H1 (cell line): Measurements from ENCODE around the gene PROSER3.

Experiments used
- ATF2 ChIP-seq: IDR thresholded peaks from 2 replicates; pipeline ENCODE4 v1.6.1; 2012; ENCODE audit warnings: low read length, inconsistent platforms
- CHD2 ChIP-seq: IDR thresholded peaks from 2 replicates; pipeline ENCODE4 v1.6.1; 2012; ENCODE audit warnings: low read length, improper control_type of control experiment
- JUND ChIP-seq: IDR thresholded peaks from 2 replicates; pipeline ENCODE4 v1.6.1; 2011; ENCODE audit warnings: mild to moderate bottlenecking, improper control_type of control experiment, low read length
- POLR2A ChIP-seq, 2 experiments: IDR thresholded peaks; 1 replicate in 1 of 2; 2 replicates in 1 of 2; pipeline ENCODE4 v1.6.1; 2011; ENCODE audit warnings: low read depth in 2 of 2, low read length in 2 of 2, mild to moderate bottlenecking in 2 of 2; ENCODE audit errors: control extremely low read depth in 1 of 2
- RAD21 ChIP-seq, 2 experiments: IDR thresholded peaks in 1 of 2; conservative IDR thresholded peaks in 1 of 2; 2 replicates each; pipeline ENCODE4 v1.6.1; 2011; ENCODE audit warnings: low read depth in 2 of 2, low read length in 2 of 2, improper control_type of control experiment in 1 of 2, inconsistent platforms in 1 of 2, mild to moderate bottlenecking in 1 of 2, moderate library complexity in 1 of 2
- SP1 ChIP-seq: IDR thresholded peaks from 2 replicates; pipeline ENCODE4 v1.6.1; 2011; ENCODE audit warnings: low read depth, low read length
- SP4 ChIP-seq: IDR thresholded peaks from 2 replicates; pipeline ENCODE4 v1.6.1; 2012; ENCODE audit warnings: low read length, inconsistent platforms
- USF2 ChIP-seq: IDR thresholded peaks from 2 replicates; pipeline ENCODE4 v1.6.1; 2011; ENCODE audit warnings: low read length, improper control_type of control experiment
- ZNF274 ChIP-seq: IDR thresholded peaks from 2 replicates; pipeline ENCODE4 v1.7.0; 2012; ENCODE audit warnings: low read length, borderline replicate concordance; ENCODE audit errors: extremely low read depth
- TF ChIP-seq, protein P1 (sequence below), 3 experiments: IDR thresholded peaks; 1 replicate in 2 of 3; 2 replicates in 1 of 3; pipeline versions ENCODE4 v1.5.1 to v1.6.1; 2011; ENCODE audit warnings: low read length in 3 of 3, mild to moderate bottlenecking in 3 of 3, inconsistent platforms in 2 of 3, low read depth in 1 of 3, moderate library complexity in 1 of 3; ENCODE audit not compliant: insufficient read depth in 1 of 3; ENCODE audit errors: control extremely low read depth in 1 of 3
- TF ChIP-seq, protein P2 (sequence below): IDR thresholded peaks from 2 replicates; pipeline ENCODE4 v1.6.1; 2011; ENCODE audit warnings: low read depth, mild to moderate bottlenecking, low read length; ENCODE audit not compliant: insufficient read depth
- TF ChIP-seq, protein P3 (sequence below): IDR thresholded peaks from 2 replicates; pipeline ENCODE4 v1.6.1; 2012; ENCODE audit warnings: inconsistent platforms

- TF ChIP-seq USF2 (no peak), SP1 (no peak), CHD2 (no peak), RAD21 (IDR thresholded peaks at IDR 0.05 in 1 of 2, conservative IDR thresholded peaks at IDR 0.05 in 1 of 2; ENCODE audit: low read depth in 2 of 2, low read length in 2 of 2) (no peak), ATF2 (no peak), POLR2A (IDR thresholded peaks at IDR 0.05; ENCODE audit: control extremely low read depth in 1 of 2, low read depth in 2 of 2, low read length in 2 of 2) (no peak), ZNF274 (no peak), SP4 (no peak), JUND (no peak)
- TF ChIP-seq, protein P1, sequence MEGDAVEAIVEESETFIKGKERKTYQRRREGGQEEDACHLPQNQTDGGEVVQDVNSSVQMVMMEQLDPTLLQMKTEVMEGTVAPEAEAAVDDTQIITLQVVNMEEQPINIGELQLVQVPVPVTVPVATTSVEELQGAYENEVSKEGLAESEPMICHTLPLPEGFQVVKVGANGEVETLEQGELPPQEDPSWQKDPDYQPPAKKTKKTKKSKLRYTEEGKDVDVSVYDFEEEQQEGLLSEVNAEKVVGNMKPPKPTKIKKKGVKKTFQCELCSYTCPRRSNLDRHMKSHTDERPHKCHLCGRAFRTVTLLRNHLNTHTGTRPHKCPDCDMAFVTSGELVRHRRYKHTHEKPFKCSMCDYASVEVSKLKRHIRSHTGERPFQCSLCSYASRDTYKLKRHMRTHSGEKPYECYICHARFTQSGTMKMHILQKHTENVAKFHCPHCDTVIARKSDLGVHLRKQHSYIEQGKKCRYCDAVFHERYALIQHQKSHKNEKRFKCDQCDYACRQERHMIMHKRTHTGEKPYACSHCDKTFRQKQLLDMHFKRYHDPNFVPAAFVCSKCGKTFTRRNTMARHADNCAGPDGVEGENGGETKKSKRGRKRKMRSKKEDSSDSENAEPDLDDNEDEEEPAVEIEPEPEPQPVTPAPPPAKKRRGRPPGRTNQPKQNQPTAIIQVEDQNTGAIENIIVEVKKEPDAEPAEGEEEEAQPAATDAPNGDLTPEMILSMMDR (IDR thresholded peaks at IDR 0.05; ENCODE audit: control extremely low read depth in 1 of 3, insufficient read depth in 1 of 3, low read depth in 1 of 3, low read length in 3 of 3), result no peak
- TF ChIP-seq, protein P2, sequence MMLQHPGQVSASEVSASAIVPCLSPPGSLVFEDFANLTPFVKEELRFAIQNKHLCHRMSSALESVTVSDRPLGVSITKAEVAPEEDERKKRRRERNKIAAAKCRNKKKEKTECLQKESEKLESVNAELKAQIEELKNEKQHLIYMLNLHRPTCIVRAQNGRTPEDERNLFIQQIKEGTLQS, result no peak
- TF ChIP-seq, protein P3, sequence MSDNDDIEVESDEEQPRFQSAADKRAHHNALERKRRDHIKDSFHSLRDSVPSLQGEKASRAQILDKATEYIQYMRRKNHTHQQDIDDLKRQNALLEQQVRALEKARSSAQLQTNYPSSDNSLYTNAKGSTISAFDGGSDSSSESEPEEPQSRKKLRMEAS, result no peak
These were observed 8.7 kb downstream of the PROSER3 start for GRCh38 chr19:35766571-35767104.
